Activated gamma-delta T cell (primary cell): Measurements from ENCODE around the gene SPATC1L.
"Not testable (repeated sequence)": the region's sequence is repeated elsewhere in the genome, so short reads cannot be mapped to it uniquely, and the experiment has no call there.

Source experiments
- DNase-seq: peaks from one replicate; lab custom pipeline; 2025; lab: John Stamatoyannopoulos, UW
- total RNA-seq, 2 donors: gene quantifications; one replicate each; lab custom pipeline; 2026; lab: John Stamatoyannopoulos, UW

The SPATC1L gene
- 2.6 to 4.8 reads per million in 2 donors for total RNA-seq

DNA sequence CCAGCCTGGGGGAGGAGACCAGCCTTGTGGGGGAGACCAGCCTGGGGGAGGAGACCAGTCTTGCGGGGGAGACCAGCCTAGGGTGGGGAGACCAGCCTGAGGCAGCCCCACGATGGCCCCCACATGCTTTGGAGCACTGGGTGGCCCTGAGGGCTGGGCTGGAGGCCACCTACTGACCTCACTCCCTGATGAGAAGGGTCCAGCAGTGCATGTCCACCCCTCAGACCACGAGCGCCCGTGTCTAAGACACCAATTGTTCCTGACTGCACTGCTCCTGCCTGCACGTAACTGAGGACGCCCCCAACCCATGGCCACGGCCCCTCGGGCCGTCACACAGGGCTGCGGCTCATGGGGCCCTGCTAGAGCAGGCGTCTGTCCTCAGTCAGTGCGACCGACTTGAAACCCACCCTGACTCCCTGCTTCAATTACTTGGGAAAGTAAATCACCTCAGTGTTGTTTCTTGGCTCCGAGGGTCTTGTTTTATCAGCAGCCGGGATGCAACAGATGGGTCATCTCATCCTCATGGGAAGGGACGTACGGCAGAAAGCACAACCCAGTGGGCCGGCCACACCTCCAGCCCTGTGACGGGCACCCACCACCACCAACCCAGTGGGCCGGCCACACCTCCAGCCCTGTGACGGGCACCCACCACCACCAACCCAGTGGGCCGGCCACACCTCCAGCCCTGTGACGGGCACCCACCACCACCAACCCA lies at the start of gene SPATC1L:
TSS of gene SPATC1L (minus strand) at position 550 of the 715 bp plus-strand sequence. CDS start 1,643 bp downstream, outside the sequence.
- no peak for DNase-seq

DNA sequence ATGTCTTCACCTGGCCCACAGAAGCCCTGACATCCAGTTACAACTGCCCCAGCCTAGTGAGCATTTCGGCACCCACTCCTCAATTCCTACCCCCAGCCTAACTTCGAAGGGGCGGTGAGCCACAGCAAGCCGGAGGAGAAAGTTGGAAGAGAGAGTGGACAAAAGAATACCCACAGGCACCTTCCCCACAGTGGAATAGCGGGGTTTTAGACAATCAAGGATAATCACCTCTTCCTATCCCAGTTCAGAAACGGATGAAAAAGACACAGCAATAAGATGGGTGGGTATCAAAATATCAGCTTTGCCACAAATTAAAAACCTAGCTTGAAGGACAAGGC lies 45.6 kb upstream of the SPATC1L start:
- DNase-seq: no peak

DNA sequence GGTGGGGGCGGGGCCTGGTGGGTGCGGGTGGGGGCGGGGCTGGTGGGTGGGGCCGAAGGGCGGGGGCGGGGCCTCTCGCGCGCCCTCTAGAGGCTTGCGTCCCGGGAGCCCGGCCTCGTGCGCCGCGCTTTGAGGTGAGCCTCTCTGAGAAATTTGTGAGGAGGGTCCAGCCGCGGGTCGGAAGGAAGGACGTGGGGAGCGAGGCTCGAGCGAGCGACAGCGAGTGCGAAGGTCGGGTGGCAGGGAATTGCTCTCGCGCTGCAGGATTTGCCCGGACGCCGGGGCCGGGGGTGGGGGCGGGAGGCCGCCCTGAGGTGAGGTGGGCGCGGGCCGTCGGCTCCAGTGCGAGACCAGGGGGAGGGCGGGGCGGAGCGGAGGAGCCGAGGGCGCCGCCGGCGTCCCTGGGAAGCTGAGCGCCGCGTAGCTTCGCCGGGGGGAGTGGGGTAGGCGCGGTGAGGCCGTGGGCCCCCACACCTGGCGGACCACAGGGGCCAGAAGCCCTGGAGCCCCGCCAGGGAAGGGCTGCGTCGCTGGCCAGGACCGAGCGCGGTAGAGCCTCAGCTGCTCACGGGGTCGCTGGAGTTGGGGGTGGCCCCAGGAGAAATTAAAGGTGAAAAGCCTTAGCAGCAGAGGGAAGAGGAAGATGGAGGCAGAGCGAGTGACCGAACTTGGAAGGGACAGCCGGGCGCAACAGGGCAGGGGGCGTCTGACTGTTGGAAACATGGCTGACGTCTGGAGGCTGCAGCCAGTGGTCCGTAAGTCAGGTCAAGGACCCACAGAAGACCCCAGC lies 45.1 kb upstream of the SPATC1L start:
- DNase-seq: peak; percentile 48

GRCh38 chr21:46228345-46229051 lies 44.2 kb upstream of the SPATC1L start, which contains the start of gene LSS:
Gene LSS (minus strand): TSS chr21:46228774. CDS start chr21:46228745, 29 bp downstream.
- peak; percentile 99 for DNase-seq

GRCh38 chr21:46227811-46228344 lies 43.6 kb upstream of the SPATC1L start:
- no peak for DNase-seq

DNA sequence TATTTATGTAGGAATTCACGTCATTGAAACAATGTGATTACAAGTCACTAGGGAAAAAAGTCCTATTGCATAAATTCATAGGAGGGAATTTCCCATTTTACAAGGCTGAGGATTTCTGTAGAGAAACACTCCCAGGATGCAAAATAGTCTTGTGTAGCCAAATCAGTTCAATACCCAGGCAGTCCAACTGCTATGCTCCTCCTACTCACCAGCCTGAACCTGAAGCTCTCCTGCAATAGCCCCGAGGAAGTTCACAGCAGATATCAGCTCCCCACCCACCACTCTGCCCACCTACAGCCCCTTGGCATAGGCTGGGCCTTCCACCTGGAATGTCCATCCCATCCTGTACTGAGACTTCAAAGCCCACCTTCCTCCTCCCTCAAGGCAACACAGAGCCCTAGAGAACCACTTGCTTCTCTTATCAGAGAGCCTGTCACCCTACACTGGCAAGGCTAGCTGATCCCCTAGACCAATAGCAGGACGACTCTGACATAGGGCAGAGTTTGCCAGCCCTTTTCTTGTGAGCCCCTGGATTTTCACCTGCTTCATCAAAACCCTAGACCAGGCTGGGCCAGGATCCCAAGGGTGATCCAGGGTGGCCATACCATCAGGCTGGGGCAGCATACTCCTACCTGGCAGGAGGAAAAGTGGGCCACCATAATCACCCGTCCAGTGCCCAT lies 42.8 kb upstream of the SPATC1L start:
- DNase-seq: no peak

GRCh38 chr21:46226146-46226545 lies 41.9 kb upstream of the SPATC1L start:
- DNase-seq: no peak

DNA sequence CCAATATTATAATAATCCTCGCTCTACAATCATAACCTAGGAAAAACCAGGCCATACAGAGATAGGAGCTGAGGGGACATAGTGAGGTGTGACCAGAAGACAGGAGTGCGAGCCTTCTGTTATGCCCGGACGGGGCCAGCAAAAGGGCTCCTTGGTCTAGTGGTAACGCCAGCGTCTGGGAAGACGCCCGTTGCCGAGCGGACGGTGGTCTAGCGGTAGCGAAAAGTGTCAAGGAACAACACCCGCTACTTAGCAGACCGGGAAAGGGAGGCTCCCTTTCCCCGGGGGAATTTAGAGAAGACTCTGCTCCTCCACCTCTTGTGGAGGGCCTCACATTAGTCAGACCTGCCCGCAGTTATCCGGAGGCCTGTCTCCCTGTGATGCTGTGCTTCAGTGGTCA lies 39.4 kb upstream of the SPATC1L start:
- DNase-seq: not testable (repeated sequence)

DNA sequence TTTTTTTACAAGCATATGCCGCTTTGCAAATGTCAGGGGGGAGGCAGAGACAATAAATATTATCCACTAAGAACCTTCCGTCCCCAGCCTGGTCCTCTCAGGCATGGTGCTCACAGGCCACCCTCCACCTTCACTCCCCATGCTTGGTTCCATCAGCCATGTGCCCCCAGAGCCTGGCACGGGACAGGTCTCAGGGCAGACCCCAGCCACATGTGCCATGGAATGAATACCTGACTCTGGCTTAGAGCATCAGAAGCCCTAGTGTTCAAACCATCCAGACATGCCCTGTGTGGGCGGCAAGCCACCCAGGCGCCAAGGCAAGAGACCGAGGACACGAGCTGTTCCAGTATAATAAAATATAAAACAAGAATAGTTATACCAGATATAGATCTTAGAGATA lies 39.0 kb upstream of the SPATC1L start:
- no peak for DNase-seq

DNA sequence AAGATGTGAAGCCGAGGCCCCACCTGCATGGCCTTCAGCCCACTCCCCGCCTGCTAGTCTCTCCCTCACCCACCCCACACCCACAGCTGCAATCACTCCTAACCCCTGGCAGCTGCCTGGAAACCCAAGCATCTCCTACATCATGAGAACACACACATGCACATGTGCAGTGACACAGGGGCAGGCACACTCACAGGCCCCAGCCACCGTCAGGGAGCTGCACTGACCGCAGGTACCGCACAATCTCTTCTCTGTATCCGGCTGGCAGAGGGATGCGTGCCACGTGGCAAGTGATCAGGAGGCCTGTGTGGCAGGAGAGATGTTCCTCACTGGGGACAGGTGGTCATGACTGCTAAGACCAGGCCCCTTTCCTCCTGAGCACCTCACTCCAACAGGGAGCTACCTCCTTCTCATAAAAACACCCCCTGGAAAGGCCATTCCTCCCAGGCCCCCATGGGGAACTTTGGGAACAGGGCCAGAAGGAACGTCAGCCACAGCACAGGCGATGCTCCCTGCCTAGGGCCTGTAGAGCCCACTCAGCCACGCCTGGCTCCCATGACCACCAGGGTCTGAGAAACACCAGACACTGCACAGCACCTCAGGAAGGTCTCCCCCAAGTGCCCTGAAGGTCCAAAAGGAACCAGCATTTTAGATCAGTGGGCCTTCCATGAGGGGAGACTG lies 38.3 kb upstream of the SPATC1L start:
- DNase-seq: no peak

- no peak for DNase-seq
Measured at GRCh38 chr21:46221664-46222435, 37.6 kb upstream of the SPATC1L start.

DNA sequence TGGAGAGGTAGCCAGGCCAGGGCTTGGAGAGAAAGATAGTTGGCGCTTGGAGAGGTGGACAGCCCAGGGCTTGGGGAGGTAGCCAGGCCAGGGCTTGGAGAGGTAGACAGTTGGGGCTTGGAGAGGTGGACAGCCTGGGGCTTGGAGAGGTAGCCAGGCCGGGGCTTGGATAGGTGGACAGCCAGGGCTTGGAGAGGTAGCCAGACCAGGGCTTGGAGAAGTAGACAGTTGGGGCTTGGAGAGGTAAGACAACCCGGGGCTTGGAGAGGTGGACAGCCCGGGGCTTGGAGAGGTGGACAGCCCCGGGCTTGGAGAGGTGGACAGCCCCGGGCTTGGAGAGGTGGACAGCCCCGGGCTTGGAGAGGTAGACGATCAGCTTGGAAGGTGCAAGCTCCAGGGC lies 36.6 kb upstream of the SPATC1L start:
- DNase-seq: no peak

- no peak for DNase-seq
Measured at GRCh38 chr21:46220275-46220810, 36.1 kb upstream of the SPATC1L start.

DNA sequence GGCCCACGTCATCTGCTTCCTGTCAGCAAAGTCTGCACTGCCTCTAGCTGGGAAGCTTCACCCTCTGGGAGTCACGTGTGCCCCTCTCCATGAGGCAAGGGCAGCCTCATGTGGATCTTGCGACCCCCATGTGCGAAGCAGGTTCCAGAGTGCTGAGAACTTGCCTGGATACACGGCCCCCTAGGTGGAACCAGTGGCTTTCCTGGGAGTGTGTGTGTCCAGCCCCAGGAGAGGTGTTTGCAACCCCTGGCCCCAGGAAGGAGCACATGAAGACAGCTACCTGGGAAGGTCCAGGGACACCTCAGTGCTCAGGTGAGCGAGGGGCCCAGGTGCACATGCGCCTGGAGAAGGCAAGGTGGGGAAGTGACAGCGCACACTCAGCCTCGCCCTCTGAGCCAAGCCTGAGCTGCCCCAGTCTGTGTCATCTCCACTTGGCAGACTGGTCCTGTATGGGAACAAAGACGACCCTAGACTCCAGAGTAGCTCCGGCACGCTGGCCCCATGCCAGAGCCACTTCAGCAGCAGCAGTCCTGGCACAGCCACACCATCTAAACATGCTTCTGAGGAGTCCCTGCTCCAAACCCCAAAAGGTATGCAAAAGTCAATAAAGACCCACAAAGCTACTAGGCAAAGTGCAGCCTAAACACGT lies 35.5 kb upstream of the SPATC1L start:
- DNase-seq: no peak

DNA sequence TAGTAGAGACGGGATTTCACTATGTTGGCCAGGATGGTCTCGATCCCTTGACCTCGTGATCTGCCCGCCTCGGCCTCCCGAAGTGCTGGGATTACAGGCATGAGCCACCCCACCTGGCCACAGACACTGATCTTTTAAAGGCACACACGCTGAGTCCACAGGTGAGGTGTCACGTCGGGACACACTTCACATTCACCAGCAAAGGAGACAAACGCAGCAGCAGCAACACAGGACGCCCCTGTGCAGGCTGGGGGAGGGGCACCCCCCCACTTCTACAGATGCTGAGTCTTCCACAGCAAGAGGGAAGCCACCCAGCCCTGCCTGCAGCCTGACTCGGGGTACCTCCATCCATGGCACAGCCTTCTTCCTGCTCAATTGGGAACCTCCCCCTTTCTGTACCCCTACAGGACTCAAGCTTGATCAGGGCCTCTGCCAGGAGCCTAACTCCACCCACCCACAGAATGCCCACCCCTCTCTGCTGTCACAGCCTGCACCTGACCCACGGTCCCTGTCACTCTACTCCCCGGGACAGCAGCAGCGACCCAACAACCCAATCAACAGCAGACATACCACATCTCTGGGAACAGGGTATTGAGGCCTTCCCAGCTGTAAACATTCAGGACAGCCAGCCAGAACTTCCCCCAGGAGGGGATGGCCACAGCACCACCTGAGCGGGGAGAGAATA lies 34.8 kb upstream of the SPATC1L start:
- DNase-seq: no peak

GRCh38 chr21:46217511-46218196 lies 33.4 kb upstream of the SPATC1L start:
- no peak for DNase-seq

GRCh38 chr21:46216132-46216747 lies 32.0 kb upstream of the SPATC1L start:
- no peak for DNase-seq
